NCI-H2196 (cell line): Measurements from ENCODE around the gene MYH14.
"Not testable (repeated sequence)": the region's sequence is repeated elsewhere in the genome, so short reads cannot be mapped to it uniquely, and the experiment has no call there.

ENCODE experiments used
- DNase-seq: peaks from one replicate; lab custom pipeline; 2025; ENCODE audit not compliant: unreplicated experiment; lab: John Stamatoyannopoulos, UW

MYH14 gene

DNA sequence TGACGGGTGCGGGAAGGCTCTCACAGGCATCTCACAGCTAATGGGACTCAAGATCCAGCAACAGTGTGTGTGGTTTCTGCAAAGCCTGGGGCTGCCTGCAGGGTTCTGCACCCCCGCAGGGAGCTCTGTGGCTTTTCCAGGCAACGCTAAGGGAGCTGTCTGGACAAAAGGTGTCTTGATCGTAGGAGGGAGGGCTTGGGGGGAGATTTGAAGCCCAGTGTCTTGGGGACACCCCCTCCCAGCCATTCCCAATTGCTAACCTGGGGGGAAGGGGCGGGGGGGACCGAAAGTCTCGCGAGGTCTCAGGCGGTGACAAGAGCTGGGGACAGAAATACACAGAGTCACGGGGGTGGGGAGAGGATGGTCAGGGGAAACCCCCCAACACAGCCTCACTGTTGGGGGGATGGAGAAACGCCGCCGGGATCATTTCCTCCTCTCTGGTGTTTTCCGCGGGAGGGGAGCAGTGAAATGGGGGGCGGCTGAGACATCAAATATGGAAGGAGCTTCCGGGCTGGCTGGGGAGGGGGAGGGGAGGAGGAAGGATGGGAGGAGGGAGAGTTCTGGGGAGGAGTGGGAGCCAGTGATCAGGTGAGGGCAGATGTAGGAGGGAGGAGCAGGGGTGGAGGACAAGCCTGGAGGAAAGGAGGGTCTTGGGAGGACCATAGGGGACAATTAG is 112.5 kb downstream of the MYH14 start:
- DNase-seq = peak; percentile 63

- no peak for DNase-seq
Measured at GRCh38 chr19:50317115-50317514, 113.7 kb downstream of the MYH14 start.

DNA sequence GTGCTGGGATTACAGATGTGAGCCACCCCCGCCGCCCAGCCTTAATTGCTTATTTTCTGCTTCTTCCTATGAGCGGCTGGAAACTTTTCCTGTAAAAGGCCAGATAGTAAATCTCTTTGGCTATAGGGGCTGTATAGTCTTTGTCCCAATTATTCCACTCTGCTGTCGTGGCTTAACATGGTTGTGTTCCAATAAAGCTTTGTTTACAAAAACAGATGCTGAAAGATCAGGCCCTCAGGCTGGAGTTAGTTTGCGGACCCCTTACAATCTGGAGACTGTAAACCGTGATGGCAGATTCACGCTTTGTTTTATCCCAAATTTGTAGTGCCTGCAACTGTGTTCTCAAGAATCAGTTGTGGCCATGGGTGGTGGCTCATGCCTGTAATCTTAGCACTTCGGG is 115.0 kb downstream of the MYH14 start:
- DNase-seq = no peak

DNA sequence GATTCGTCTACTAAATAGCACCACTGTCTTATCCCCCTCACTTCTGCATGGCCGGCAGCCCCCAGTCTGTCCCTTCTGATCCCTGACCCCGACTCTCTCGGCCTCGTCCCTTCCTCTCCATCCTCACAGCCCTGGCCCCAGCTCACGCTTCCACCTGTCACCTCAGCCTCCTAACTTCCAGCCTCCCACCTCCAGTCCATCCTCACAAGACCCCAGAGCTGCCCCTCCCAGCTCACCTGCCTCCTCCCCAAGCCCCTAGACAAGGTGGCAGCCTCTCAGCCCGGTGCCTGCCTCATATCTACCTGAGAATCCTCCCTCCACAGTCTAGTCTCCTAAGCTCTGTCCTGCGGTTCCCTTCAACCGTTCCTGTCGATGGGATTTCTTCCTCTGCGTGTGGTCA is 115.7 kb downstream of the MYH14 start:
- DNase-seq = no peak

GRCh38 chr19:50320051-50320450 is 116.6 kb downstream of the MYH14 start:
- DNase-seq = no peak

- DNase-seq = no peak
Measured at GRCh38 chr19:50320596-50320995, 117.2 kb downstream of the MYH14 start.

GRCh38 chr19:50321831-50322230 is 118.4 kb downstream of the MYH14 start:
- no peak for DNase-seq

- DNase-seq = no peak
Measured at GRCh38 chr19:50322234-50322633, 118.8 kb downstream of the MYH14 start.

DNA sequence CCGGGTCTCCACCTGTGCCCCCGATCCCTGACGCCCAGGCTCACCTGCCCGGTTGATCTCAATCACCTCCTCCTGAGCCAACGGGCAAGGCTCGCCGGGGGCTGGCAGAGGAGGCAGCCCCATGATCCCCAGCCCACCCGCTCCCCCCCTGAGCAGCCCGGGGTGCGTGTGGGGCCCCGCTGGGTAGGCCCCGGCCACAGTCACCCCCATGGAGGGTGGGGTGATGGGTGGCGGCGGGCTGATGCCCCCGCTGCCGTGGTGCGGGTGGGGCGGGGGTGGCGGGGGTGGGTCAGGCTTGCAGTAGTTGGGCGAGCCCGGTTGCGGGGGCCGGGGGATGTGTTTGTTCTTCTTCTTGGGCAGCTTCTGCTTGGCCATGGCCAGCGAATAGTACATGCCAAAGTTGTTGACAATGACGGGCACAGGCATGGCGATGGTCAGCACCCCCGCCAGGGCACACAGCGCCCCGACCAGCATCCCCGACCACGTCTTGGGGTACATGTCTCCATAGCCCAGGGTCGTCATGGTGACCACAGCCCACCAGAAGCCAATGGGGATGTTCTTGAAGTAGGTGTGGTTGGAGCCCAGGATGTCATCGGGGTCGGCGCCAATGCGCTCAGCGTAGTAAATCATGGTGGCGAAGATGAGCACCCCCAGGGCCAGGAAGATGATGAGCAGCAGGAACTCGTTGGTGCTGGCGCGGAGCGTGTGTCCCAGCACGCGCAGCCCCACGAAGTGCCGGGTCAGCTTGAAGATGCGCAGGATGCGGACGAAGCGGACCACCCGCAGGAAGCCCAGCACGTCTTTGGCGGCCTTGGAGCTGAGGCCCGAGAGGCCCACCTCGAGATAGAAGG is 119.7 kb downstream of the MYH14 start:
- DNase-seq = no peak

GRCh38 chr19:50323782-50324133 is 120.3 kb downstream of the MYH14 start:
- DNase-seq = no peak

- DNase-seq = no peak
Measured at GRCh38 chr19:50324331-50324730, 120.9 kb downstream of the MYH14 start.

GRCh38 chr19:50325310-50326100 is 122.1 kb downstream of the MYH14 start:
- peak; percentile 98 for DNase-seq

- no peak for DNase-seq
Measured at GRCh38 chr19:50326101-50326664, 122.8 kb downstream of the MYH14 start.

GRCh38 chr19:50327013-50327412 is 123.6 kb downstream of the MYH14 start:
- DNase-seq = no peak

- DNase-seq = no peak
Measured at GRCh38 chr19:50327461-50328223, 124.2 kb downstream of the MYH14 start.

DNA sequence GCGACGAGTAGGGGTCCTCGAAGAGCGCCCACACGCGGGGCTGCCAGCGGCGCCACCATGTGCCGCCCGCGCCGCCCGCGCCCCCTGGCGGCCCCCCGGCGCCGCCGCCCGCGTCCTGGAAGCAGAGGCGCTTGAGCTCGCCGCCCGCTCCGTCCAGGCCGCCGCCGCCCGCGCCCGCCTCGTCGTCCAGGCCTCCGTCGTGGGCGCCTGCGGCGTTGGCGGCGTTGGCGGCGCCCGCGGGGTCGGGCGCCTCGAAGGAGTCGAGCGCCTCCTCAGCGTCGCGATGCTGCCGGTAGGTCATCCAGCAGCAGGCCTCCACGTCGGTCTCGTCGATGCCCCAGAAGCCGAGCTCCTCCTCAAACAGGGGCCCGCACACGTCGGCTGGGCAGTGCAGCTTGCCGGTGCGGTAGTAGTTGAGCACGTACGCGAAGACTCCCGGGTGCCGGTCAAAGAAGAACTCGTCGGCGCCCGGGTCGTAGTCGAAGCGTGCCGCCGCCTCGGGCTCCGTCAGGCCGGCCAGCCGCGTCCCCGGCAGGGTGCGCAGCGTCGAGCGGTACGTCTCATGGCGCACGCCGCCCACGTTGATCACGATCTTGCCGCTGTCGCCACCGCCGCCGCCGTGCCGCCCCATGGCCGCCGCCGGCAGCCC is 124.9 kb downstream of the MYH14 start:
- DNase-seq = peak; percentile 56

GRCh38 chr19:50328873-50329145 is 125.4 kb downstream of the MYH14 start:
- no peak for DNase-seq

GRCh38 chr19:50329146-50329925 is 125.9 kb downstream of the MYH14 start, which contains the start of gene KCNC3:
KCNC3 (minus strand) TSS chr19:50329377; CDS start chr19:50329082, 295 bp downstream.
- peak; percentile 98 for DNase-seq

GRCh38 chr19:50329926-50330294 is 126.5 kb downstream of the MYH14 start:
- DNase-seq = not testable (repeated sequence)
